ENCODE data around the gene DENND5B.
"Not testable (repeated sequence)": the region's sequence is repeated elsewhere in the genome, so short reads cannot be mapped to it uniquely, and the experiment has no call there.

Gene DENND5B

GRCh38 chr12:31620311-31620710, 29.4 kb upstream of the DENND5B start:
- no peaks in the 10 kb centered on the region for H3K9me3 ChIP-seq (ENCODE audit: control insufficient read depth in 5 of 5, low read length in 5 of 5)
- no peak overlapping the region for H3K4me3 ChIP-seq (ENCODE audit: low read depth in 1 of 5, low read length in 5 of 5)
- no peaks in the 10 kb centered on the region for H3K36me3 ChIP-seq (ENCODE audit: control insufficient read depth in 5 of 5, insufficient read depth in 5 of 5, low read length in 5 of 5)
- H3K27me3 ChIP-seq (ENCODE audit: control insufficient read depth in 5 of 5, insufficient read depth in 4 of 5, low read length in 5 of 5) = no peaks in the 10 kb centered on the region
- H3K4me1 ChIP-seq (ENCODE audit: control insufficient read depth in 5 of 5, insufficient read depth in 5 of 5, low read length in 5 of 5) = no peaks in the 10 kb centered on the region
- no peak overlapping the region for H3K9ac ChIP-seq (ENCODE audit: low read length in 5 of 5)
- H3K27ac ChIP-seq (ENCODE audit: low read depth, low read length) = no peak overlapping the region

- no peaks in the 10 kb centered on the region for H3K9me3 ChIP-seq (ENCODE audit: control insufficient read depth in 5 of 5, low read length in 5 of 5)
- no peak overlapping the region for H3K9ac ChIP-seq (ENCODE audit: low read length in 5 of 5)
- H3K4me3 ChIP-seq (ENCODE audit: low read depth in 1 of 5, low read length in 5 of 5) = no peak overlapping the region
- no peaks in the 10 kb centered on the region for H3K27me3 ChIP-seq (ENCODE audit: control insufficient read depth in 5 of 5, insufficient read depth in 4 of 5, low read length in 5 of 5)
- no peaks in the 10 kb centered on the region for H3K36me3 ChIP-seq (ENCODE audit: control insufficient read depth in 5 of 5, insufficient read depth in 5 of 5, low read length in 5 of 5)
- H3K27ac ChIP-seq (ENCODE audit: low read depth, low read length) = no peak overlapping the region
- H3K4me1 ChIP-seq (ENCODE audit: control insufficient read depth in 5 of 5, insufficient read depth in 5 of 5, low read length in 5 of 5) = no peaks in the 10 kb centered on the region
Measured at GRCh38 chr12:31618228-31619025, 27.5 kb upstream of the DENND5B start.

- no peak overlapping the region for H3K4me3 ChIP-seq (ENCODE audit: low read depth in 1 of 5, low read length in 5 of 5)
- no peaks in the 10 kb centered on the region for H3K27me3 ChIP-seq (ENCODE audit: control insufficient read depth in 5 of 5, insufficient read depth in 4 of 5, low read length in 5 of 5)
- no peak overlapping the region for H3K9ac ChIP-seq (ENCODE audit: low read length in 5 of 5)
- H3K27ac ChIP-seq (ENCODE audit: low read depth, low read length) = no peak overlapping the region
- H3K36me3 ChIP-seq (ENCODE audit: control insufficient read depth in 5 of 5, insufficient read depth in 5 of 5, low read length in 5 of 5) = no peaks in the 10 kb centered on the region
- peaks cover 0 to 11% (median 5%) of the 10 kb centered on the region in 5 donors for H3K9me3 ChIP-seq (ENCODE audit: control insufficient read depth in 5 of 5, low read length in 5 of 5)
- no peaks in the 10 kb centered on the region for H3K4me1 ChIP-seq (ENCODE audit: control insufficient read depth in 5 of 5, insufficient read depth in 5 of 5, low read length in 5 of 5)
Measured at GRCh38 chr12:31612819-31613218, 21.9 kb upstream of the DENND5B start.

- H3K36me3 ChIP-seq (ENCODE audit: control insufficient read depth in 5 of 5, insufficient read depth in 5 of 5, low read length in 5 of 5); H3K4me1 ChIP-seq (ENCODE audit: control insufficient read depth in 5 of 5, insufficient read depth in 5 of 5, low read length in 5 of 5); H3K4me3 ChIP-seq (ENCODE audit: low read depth in 1 of 5, low read length in 5 of 5); H3K27ac ChIP-seq (ENCODE audit: low read depth, low read length); H3K27me3 ChIP-seq (ENCODE audit: control insufficient read depth in 5 of 5, insufficient read depth in 4 of 5, low read length in 5 of 5); H3K9ac ChIP-seq (ENCODE audit: low read length in 5 of 5): not testable (repeated sequence)
- H3K9me3 ChIP-seq (ENCODE audit: control insufficient read depth in 5 of 5, low read length in 5 of 5) = peaks cover 0 to 15% (median 6%) of the 10 kb centered on the region in 5 donors
Measured at GRCh38 chr12:31608299-31608698, 17.4 kb upstream of the DENND5B start.

GRCh38 chr12:31605531-31605930, 14.6 kb upstream of the DENND5B start:
- H3K4me3 ChIP-seq (ENCODE audit: low read depth in 1 of 5, low read length in 5 of 5) = no peak overlapping the region
- no peaks in the 10 kb centered on the region for H3K36me3 ChIP-seq (ENCODE audit: control insufficient read depth in 5 of 5, insufficient read depth in 5 of 5, low read length in 5 of 5)
- H3K4me1 ChIP-seq (ENCODE audit: control insufficient read depth in 5 of 5, insufficient read depth in 5 of 5, low read length in 5 of 5) = no peaks in the 10 kb centered on the region
- H3K9me3 ChIP-seq (ENCODE audit: control insufficient read depth in 5 of 5, low read length in 5 of 5) = peaks cover 0 to 15% (median 6%) of the 10 kb centered on the region in 5 donors
- no peaks in the 10 kb centered on the region for H3K27me3 ChIP-seq (ENCODE audit: control insufficient read depth in 5 of 5, insufficient read depth in 4 of 5, low read length in 5 of 5)
- no peak overlapping the region for H3K27ac ChIP-seq (ENCODE audit: low read depth, low read length)
- H3K9ac ChIP-seq (ENCODE audit: low read length in 5 of 5) = no peak overlapping the region

GRCh38 chr12:31603546-31604009, 12.6 kb upstream of the DENND5B start:
- Histone ChIP-seq H3K9ac (ENCODE audit: low read length in 5 of 5) (no peak overlapping the region), H3K27ac (ENCODE audit: low read depth, low read length) (no peak overlapping the region), H3K4me3 (ENCODE audit: low read depth in 1 of 5, low read length in 5 of 5) (no peak overlapping the region), H3K36me3 (ENCODE audit: control insufficient read depth in 5 of 5, insufficient read depth in 5 of 5, low read length in 5 of 5) (no peaks in the 10 kb centered on the region), H3K9me3 (ENCODE audit: control insufficient read depth in 5 of 5, low read length in 5 of 5) (peaks cover 0 to 10% (median 4%) of the 10 kb centered on the region in 5 donors), H3K4me1 (ENCODE audit: control insufficient read depth in 5 of 5, insufficient read depth in 5 of 5, low read length in 5 of 5) (no peaks in the 10 kb centered on the region), H3K27me3 (ENCODE audit: control insufficient read depth in 5 of 5, insufficient read depth in 4 of 5, low read length in 5 of 5) (no peaks in the 10 kb centered on the region)

- no peaks in the 10 kb centered on the region for H3K27me3 ChIP-seq (ENCODE audit: control insufficient read depth in 5 of 5, insufficient read depth in 4 of 5, low read length in 5 of 5)
- H3K4me1 ChIP-seq (ENCODE audit: control insufficient read depth in 5 of 5, insufficient read depth in 5 of 5, low read length in 5 of 5) = no peaks in the 10 kb centered on the region
- H3K36me3 ChIP-seq (ENCODE audit: control insufficient read depth in 5 of 5, insufficient read depth in 5 of 5, low read length in 5 of 5) = no peaks in the 10 kb centered on the region
- H3K9ac ChIP-seq (ENCODE audit: low read length in 5 of 5) = no peak overlapping the region
- no peaks in the 10 kb centered on the region for H3K9me3 ChIP-seq (ENCODE audit: control insufficient read depth in 5 of 5, low read length in 5 of 5)
- no peak overlapping the region for H3K27ac ChIP-seq (ENCODE audit: low read depth, low read length)
- H3K4me3 ChIP-seq (ENCODE audit: low read depth in 1 of 5, low read length in 5 of 5) = no peak overlapping the region
Measured at GRCh38 chr12:31600750-31601149, 9.8 kb upstream of the DENND5B start.

GRCh38 chr12:31600252-31600651, 9.3 kb upstream of the DENND5B start:
- no peak overlapping the region for H3K9ac ChIP-seq (ENCODE audit: low read length in 5 of 5)
- no peaks in the 10 kb centered on the region for H3K27me3 ChIP-seq (ENCODE audit: control insufficient read depth in 5 of 5, insufficient read depth in 4 of 5, low read length in 5 of 5)
- H3K36me3 ChIP-seq (ENCODE audit: control insufficient read depth in 5 of 5, insufficient read depth in 5 of 5, low read length in 5 of 5) = no peaks in the 10 kb centered on the region
- no peak overlapping the region for H3K27ac ChIP-seq (ENCODE audit: low read depth, low read length)
- H3K9me3 ChIP-seq (ENCODE audit: control insufficient read depth in 5 of 5, low read length in 5 of 5) = no peaks in the 10 kb centered on the region
- H3K4me3 ChIP-seq (ENCODE audit: low read depth in 1 of 5, low read length in 5 of 5) = no peak overlapping the region
- H3K4me1 ChIP-seq (ENCODE audit: control insufficient read depth in 5 of 5, insufficient read depth in 5 of 5, low read length in 5 of 5) = no peaks in the 10 kb centered on the region

GRCh38 chr12:31599053-31599452, 8.1 kb upstream of the DENND5B start:
- Histone ChIP-seq H3K27ac (ENCODE audit: low read depth, low read length) (no peak overlapping the region), H3K4me3 (ENCODE audit: low read depth in 1 of 5, low read length in 5 of 5) (no peak overlapping the region), H3K36me3 (ENCODE audit: control insufficient read depth in 5 of 5, insufficient read depth in 5 of 5, low read length in 5 of 5) (no peaks in the 10 kb centered on the region), H3K9ac (ENCODE audit: low read length in 5 of 5) (no peak overlapping the region), H3K9me3 (ENCODE audit: control insufficient read depth in 5 of 5, low read length in 5 of 5) (no peaks in the 10 kb centered on the region), H3K27me3 (ENCODE audit: control insufficient read depth in 5 of 5, insufficient read depth in 4 of 5, low read length in 5 of 5) (no peaks in the 10 kb centered on the region), H3K4me1 (ENCODE audit: control insufficient read depth in 5 of 5, insufficient read depth in 5 of 5, low read length in 5 of 5) (no peaks in the 10 kb centered on the region)

GRCh38 chr12:31597066-31597465, 6.1 kb upstream of the DENND5B start:
- Histone ChIP-seq H3K4me1 (ENCODE audit: control insufficient read depth in 5 of 5, insufficient read depth in 5 of 5, low read length in 5 of 5) (no peaks in the 10 kb centered on the region), H3K36me3 (ENCODE audit: control insufficient read depth in 5 of 5, insufficient read depth in 5 of 5, low read length in 5 of 5) (no peaks in the 10 kb centered on the region), H3K9ac (ENCODE audit: low read length in 5 of 5) (no peak overlapping the region), H3K9me3 (ENCODE audit: control insufficient read depth in 5 of 5, low read length in 5 of 5) (no peaks in the 10 kb centered on the region), H3K27me3 (ENCODE audit: control insufficient read depth in 5 of 5, insufficient read depth in 4 of 5, low read length in 5 of 5) (no peaks in the 10 kb centered on the region), H3K27ac (ENCODE audit: low read depth, low read length) (no peak overlapping the region), H3K4me3 (ENCODE audit: low read depth in 1 of 5, low read length in 5 of 5) (no peak overlapping the region)

Measured in subcutaneous abdominal adipose tissue (tissue), 5 donors.